NCI-H1417 (cell line): Measurements from ENCODE around the gene VPS39.

Experiments used
- DNase-seq, 3 experiments: peaks; one replicate each; lab custom pipeline; 2025; lab: John Stamatoyannopoulos, UW

VPS39 gene

GRCh38 chr15:42157981-42158765, 49.9 kb downstream of the VPS39 start:
- no peak for DNase-seq

GRCh38 chr15:42157381-42157780, 50.7 kb downstream of the VPS39 start:
- DNase-seq, result no peak

DNA sequence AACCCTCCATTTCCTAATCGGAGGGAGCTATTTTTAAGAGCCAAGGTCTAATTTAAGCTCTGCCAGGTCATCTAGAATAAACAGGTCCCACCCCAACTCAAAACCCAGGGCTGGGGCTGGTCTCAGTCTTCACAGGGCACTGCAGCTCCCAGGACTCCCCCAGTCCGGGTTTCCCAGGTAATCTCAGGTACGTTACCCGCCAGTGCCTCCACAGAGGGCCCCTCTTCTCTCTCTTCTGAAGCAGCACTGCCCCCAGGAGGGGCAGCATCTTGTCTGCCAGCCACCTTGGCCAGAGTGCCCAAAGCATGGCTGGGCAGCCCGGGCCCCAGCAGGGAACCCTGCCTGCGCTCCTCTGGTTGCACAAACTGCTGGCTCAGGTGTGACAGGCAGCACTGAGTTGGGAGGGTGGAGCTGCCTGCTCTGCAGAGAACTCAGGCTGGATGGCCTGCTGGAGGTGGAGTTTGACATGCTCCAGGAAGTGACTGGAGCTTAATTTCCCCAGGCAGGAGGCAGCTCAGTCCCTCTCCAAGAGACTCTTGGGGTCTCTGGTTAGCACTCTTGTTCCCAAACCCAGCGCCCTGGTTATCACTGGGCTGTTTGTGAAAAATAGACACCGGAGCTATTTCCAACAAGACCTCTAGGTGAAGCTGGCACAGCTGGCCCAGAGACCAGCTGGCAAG, 51.7 kb downstream of the VPS39 start, which contains the start of gene PLA2G4F:
Gene PLA2G4F (minus strand): TSS at position 394 of the 680 bp plus-strand sequence. CDS start 87 bp downstream, at position 307.
- peak in 1 of 3 experiments; percentile 15 for DNase-seq

- peak in 1 of 3 experiments; percentile 15 for DNase-seq
These were observed 52.4 kb downstream of the VPS39 start for GRCh38 chr15:42155546-42156242.

DNA sequence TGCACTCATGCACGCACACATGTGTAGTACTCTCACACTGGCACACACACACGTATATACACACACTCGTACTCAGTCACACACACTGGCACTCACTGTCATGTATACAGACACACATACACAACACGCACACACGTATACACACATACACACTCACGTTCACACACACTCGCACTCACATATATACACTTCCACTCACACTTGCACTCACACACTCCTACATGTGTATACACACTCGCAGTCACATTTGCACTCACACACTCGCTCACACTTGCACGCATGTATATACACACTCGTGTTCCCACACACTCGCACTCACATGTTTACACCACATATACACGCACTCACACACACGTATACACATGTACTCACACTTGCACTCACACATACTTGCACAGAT, 53.1 kb downstream of the VPS39 start:
- no peak for DNase-seq

DNA sequence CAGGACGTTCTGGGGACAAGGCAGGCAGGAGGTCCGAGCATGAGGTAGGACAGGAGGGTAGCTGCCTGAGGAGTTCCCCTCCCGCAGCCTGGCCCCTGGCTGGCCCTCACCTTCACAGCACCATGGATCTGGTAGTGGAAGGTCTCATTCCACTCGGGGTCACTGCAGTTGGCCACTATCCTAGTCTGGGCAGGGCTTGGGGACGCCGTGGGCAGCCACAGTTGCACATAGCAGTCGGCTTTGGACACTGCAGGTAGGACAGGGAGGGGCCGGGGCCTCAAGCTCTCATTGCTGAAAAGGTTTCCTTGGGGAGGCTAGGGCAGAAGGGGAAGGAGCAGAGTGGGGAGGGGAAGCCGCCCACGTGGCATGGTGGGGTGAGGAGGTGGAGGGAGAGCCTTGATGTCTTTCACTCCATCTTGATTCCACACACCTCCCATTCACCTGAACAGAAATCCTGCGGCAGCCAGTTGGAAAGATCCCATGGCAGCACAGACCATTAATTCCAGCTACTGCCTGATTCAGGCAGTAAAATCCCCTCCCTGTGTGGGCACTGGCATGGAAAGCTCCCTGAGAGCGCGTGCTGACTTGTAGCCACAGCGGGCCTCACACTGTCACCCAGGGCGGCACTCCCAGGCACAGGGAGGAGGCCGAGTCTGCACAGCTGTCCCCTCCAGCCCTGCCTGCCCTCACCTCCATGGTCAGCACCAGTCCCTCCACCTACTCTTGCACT, 53.7 kb downstream of the VPS39 start:
- peak in 1 of 3 experiments; percentile 3 for DNase-seq

- DNase-seq, result no peak
These were observed 54.3 kb downstream of the VPS39 start for GRCh38 chr15:42153874-42154211.

DNA sequence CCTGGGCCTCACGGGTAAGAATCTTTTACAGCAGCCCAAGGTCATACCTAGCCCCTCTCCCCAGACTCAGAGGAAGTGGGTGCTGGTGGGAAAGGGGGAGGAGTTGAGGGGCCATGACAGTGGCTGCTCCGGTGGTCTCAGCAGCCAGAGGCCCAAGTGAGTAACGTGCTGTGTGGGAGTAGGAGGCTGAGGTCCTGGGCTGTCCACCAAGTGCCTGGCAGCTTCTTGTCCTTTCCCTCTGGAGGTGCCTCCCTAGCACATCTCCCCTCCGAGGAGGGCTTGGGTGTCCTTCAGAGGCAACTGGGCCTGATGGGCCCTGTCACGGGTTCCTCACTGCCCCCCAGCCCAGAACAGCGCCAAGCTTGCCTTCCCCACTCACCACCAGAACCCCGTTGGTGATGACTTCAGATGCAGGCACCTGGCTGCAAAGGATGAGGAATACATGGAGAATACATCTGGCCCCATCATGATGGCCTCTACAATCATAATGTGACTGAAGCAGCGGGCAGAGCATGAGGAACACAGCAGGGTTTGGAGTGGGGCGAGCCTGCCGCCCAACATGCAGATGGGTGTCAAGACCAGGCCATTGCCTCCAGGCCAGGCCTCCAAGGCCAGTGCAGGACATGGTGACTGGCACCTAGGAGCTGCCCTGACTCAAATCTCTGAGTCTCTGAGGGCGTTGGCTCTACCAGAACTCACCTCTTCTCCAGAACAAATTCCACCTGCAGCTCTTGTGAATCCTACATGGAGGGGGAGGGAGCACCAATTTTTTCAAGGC, 55.0 kb downstream of the VPS39 start:
- DNase-seq, result no peak

DNA sequence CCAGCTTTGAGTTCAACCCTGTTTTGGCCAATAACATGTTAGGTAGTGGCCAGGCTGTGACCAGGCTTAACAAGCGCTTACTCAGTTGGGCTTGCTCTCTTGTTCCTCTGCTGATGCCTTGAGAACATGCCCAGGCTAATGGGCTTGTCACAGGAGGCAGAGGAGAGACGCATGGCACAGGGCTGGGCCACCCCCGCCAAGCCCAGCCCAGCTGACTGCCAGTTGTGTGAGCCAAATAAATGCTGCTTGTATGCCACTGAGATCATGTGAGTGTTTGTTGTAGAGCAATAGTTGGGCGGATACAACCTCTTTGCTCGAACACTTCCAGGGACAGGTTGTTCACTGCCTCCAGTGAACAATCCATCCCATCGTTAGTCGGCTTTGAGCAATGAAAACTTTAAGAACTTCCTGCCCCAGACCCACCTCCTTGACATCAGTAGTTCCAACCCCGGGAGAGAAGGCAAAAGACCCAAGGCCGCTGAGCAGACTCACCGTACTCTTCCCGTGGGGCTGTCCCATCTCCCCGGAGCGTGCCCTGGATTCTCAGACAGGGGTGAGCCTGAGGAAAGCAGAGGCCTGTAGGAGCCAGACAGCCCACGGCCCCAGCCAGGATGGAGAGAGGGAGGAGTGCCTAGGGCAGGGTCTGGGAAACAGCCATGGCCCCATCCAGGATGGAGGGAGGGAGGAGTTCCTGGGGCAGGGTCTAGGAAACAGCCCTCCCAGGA, 55.7 kb downstream of the VPS39 start:
- no peak for DNase-seq

DNA sequence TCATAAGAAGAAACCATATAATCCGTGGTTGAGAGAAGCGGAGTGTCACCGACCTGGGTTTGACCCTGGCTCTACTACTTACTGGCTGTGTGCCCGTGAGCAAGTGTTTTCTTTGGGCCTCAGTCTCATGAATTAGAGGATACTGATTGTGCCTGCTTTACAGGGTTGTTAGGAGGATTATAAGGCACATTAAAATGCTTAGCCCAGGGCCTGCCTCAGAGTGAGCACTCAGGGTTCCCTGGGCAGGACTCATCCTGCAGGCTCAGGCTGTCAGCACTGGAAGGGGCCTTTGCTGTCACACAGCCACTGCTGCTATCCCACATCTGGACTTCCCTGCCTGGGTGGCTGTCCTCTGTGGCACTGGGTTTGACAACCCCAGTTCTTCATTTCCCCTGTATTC, 56.4 kb downstream of the VPS39 start:
- DNase-seq, result no peak

DNA sequence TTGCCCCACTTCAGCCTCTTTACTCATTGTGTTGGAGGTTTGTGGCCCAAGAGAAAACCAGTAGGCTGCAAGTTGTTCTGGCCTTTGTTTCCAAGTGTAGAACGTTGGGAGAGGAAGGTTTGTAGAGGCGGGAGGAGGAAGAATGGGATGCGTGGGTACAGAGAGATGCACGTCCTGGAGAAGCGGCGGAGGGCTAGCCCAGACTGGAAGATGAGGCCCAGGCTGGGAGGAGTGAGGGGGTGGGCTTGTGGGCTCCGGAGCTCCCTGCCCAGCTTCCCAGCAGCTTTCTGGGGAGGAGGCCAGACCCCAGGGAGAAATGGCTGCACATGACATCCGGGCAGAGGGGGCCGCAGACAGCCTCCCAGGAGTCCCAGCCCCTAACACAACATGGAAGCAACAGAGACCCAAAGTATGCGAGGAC, 57.0 kb downstream of the VPS39 start:
- no peak for DNase-seq

- no peak for DNase-seq
These were observed 57.7 kb downstream of the VPS39 start for GRCh38 chr15:42150219-42150970.

DNA sequence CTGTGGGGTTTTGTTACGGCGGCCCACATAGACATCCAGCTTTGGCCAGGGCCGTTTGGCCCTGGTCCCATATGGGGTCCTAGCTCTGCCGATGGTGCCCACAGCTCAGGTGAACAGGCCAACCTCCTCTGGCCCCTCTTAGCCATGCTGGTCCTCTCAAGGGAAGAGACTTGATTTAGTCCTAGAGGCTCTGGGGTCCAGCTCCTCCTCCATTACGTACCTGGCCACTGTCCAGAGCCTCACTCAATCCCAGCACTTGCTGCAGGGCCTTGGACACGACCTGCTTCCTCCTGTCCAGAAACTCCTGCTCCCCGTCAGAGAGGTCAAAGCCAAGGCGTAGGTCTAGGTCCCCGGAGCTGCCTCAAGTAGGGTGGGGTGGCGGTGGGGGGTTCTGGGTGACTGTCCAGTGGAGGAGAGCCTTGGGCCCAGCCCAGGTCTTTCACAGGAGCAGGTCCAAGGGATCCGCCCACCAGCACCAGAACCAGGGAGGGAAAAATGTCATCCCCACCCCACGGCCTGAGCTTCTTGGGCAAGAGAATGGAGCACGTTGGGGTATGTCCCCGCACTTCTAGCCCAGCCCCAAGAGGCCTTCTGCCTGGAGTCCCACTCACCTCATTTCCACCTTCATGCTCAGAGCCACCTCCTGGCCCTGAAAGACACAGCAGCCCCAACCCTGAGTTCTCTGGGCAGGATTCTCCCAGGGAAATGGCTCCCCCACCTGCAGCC, 58.4 kb downstream of the VPS39 start:
- DNase-seq, result no peak

GRCh38 chr15:42148808-42149492, 59.2 kb downstream of the VPS39 start:
- no peak for DNase-seq

DNA sequence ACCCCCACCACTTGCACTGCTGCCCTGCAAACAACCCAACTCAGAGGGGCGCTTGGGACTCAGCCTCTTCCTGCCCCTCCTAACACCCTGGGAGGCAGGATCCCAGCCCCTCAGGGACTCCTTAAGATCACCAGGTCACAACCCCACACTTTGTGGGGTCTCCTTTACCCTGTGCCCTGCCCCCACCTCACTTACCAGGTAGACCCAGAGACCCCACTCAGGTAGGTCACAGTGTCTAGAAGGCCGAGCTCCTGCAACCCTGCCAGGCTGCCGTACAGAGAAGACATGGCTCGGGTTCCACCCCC, 60.7 kb downstream of the VPS39 start:
- no peak for DNase-seq

- DNase-seq, result no peak
These were observed 61.3 kb downstream of the VPS39 start for GRCh38 chr15:42146551-42147430.

DNA sequence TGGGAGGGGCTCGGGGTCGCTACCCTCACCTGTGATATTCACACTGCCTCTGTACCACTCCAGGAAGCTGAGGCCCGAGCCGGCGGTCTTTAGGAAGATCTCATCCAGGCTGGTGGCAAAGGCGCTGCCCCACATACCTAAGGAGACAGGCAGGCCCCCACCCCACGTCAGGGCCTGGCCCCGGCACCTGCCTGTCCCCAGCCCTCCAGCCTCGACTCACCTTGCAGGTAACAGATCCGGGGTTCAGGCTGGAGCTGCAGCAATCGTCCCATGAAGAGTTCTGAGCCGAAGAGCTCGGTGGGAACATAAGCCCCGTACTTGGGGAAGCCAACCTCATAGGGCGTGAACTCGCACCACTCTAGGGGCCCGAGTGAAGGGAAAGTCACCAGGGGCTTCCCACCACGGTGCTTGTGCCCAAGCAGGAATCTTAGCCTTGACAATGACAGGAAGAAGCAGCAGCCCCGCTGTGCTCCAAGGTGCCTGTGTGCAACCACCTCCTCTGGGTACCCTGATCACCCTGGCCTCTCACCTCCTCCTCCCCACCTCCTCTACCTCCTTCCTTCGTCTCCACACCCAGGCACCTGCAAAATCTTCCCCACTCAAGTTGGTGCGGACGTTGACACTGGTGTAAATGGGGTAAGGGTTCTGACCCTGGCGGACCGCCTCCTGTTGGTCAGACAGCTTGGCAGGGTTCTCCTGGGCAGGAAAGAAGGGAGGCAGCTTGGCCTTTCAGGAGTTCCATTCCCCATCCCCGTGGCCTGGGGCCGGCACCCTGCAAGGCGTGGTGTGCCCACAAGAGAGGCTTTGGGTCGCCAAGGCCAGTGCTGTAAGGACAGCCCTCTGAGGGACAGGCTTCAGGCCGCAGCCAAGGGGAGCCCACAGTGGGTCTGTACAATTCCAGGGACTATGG, 62.3 kb downstream of the VPS39 start:
- DNase-seq, result no peak
